ENCODE results near the gene ARIH2. TPM values are rescaled to one million over a fixed set of nuclear protein-coding genes. Genes with fewer than 3 reads are reported as not detected.

ARIH2 gene
- total and polyA plus RNA-seq, 9 of the 15 experiments (the other 6 are each of a cell fraction or from before 2014, with no cell fraction given), result 27.0 to 120 (median 108) TPM

DNA sequence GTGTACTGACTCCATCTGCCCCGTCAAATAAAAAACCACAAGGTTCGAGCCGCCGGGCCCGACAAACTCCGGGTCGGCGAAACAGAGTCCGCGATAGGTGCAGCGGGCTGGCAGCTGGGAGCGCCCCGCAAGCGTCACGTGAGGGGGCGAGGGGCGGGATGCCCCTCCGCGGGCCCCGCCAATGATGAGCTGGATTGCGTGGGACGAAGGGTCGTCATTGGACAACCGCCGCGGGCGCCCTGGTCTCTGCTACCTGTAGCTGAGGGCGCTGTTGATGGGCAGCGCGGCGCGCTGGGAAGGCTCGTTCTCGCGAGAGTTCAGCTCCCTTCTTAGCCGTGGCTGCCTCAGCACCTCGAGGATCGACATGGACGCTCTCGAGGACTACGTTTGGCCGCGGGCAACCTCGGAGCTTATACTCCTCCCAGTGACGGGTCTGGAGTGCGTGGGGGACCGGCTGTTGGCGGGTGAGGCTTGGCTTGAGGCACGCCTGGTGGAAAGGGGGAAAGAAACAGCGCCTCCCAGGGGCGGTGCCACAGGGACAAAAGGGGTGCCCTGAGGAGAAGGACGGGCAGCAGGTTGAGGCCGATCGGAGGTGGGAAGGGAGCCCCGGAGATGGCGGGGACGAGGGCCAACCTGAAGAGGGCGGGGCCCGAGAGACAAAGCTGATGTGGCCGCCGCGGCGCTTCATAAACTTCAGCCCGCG is 88.6 kb downstream of the ARIH2 start, which contains the start of gene WDR6 (continued):
- TF ChIP-seq CBX8 (IDR thresholded peaks at IDR 0.05; ENCODE audit: borderline replicate concordance, extremely low read depth, low read depth, low read length, poor library complexity, severe bottlenecking) (no peak), CEBPG (CRISPR knock-in tag; IDR thresholded peaks at IDR 0.05) (peak; percentile 57; the same call in 1 of the 2 replicates), CEBPG (tag; conservative IDR thresholded peaks at IDR 0.05 in 1 of 2, IDR thresholded peaks at IDR 0.05 in 1 of 2) (no peak), ZNF316 (IDR thresholded peaks at IDR 0.05) (peak; percentile 34; the same call in 1 of the 2 replicates), EP400 (IDR thresholded peaks at IDR 0.05) (peak; percentile 95), BDP1 (IDR thresholded peaks at IDR 0.05; ENCODE audit: insufficient read depth, insufficient read length) (no peak), NFYB (IDR thresholded peaks at IDR 0.05; ENCODE audit: extremely low read depth, insufficient read length) (peak; percentile 80), HDAC1 (IDR thresholded peaks at IDR 0.05) (peak in 1 of 2 experiments; percentile 70; a peak in 2 of 4 replicates), SP2 (IDR thresholded peaks at IDR 0.05; ENCODE audit: extremely low read depth, low read depth, low read length, poor library complexity, severe bottlenecking) (peak; percentile 61)
- TF ChIP-seq, protein P1, sequence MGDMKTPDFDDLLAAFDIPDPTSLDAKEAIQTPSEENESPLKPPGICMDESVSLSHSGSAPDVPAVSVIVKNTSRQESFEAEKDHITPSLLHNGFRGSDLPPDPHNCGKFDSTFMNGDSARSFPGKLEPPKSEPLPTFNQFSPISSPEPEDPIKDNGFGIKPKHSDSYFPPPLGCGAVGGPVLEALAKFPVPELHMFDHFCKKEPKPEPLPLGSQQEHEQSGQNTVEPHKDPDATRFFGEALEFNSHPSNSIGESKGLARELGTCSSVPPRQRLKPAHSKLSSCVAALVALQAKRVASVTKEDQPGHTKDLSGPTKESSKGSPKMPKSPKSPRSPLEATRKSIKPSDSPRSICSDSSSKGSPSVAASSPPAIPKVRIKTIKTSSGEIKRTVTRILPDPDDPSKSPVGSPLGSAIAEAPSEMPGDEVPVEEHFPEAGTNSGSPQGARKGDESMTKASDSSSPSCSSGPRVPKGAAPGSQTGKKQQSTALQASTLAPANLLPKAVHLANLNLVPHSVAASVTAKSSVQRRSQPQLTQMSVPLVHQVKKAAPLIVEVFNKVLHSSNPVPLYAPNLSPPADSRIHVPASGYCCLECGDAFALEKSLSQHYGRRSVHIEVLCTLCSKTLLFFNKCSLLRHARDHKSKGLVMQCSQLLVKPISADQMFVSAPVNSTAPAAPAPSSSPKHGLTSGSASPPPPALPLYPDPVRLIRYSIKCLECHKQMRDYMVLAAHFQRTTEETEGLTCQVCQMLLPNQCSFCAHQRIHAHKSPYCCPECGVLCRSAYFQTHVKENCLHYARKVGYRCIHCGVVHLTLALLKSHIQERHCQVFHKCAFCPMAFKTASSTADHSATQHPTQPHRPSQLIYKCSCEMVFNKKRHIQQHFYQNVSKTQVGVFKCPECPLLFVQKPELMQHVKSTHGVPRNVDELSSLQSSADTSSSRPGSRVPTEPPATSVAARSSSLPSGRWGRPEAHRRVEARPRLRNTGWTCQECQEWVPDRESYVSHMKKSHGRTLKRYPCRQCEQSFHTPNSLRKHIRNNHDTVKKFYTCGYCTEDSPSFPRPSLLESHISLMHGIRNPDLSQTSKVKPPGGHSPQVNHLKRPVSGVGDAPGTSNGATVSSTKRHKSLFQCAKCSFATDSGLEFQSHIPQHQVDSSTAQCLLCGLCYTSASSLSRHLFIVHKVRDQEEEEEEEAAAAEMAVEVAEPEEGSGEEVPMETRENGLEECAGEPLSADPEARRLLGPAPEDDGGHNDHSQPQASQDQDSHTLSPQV (IDR thresholded peaks at IDR 0.05), result peak; percentile 60
- TF ChIP-seq, protein P2, sequence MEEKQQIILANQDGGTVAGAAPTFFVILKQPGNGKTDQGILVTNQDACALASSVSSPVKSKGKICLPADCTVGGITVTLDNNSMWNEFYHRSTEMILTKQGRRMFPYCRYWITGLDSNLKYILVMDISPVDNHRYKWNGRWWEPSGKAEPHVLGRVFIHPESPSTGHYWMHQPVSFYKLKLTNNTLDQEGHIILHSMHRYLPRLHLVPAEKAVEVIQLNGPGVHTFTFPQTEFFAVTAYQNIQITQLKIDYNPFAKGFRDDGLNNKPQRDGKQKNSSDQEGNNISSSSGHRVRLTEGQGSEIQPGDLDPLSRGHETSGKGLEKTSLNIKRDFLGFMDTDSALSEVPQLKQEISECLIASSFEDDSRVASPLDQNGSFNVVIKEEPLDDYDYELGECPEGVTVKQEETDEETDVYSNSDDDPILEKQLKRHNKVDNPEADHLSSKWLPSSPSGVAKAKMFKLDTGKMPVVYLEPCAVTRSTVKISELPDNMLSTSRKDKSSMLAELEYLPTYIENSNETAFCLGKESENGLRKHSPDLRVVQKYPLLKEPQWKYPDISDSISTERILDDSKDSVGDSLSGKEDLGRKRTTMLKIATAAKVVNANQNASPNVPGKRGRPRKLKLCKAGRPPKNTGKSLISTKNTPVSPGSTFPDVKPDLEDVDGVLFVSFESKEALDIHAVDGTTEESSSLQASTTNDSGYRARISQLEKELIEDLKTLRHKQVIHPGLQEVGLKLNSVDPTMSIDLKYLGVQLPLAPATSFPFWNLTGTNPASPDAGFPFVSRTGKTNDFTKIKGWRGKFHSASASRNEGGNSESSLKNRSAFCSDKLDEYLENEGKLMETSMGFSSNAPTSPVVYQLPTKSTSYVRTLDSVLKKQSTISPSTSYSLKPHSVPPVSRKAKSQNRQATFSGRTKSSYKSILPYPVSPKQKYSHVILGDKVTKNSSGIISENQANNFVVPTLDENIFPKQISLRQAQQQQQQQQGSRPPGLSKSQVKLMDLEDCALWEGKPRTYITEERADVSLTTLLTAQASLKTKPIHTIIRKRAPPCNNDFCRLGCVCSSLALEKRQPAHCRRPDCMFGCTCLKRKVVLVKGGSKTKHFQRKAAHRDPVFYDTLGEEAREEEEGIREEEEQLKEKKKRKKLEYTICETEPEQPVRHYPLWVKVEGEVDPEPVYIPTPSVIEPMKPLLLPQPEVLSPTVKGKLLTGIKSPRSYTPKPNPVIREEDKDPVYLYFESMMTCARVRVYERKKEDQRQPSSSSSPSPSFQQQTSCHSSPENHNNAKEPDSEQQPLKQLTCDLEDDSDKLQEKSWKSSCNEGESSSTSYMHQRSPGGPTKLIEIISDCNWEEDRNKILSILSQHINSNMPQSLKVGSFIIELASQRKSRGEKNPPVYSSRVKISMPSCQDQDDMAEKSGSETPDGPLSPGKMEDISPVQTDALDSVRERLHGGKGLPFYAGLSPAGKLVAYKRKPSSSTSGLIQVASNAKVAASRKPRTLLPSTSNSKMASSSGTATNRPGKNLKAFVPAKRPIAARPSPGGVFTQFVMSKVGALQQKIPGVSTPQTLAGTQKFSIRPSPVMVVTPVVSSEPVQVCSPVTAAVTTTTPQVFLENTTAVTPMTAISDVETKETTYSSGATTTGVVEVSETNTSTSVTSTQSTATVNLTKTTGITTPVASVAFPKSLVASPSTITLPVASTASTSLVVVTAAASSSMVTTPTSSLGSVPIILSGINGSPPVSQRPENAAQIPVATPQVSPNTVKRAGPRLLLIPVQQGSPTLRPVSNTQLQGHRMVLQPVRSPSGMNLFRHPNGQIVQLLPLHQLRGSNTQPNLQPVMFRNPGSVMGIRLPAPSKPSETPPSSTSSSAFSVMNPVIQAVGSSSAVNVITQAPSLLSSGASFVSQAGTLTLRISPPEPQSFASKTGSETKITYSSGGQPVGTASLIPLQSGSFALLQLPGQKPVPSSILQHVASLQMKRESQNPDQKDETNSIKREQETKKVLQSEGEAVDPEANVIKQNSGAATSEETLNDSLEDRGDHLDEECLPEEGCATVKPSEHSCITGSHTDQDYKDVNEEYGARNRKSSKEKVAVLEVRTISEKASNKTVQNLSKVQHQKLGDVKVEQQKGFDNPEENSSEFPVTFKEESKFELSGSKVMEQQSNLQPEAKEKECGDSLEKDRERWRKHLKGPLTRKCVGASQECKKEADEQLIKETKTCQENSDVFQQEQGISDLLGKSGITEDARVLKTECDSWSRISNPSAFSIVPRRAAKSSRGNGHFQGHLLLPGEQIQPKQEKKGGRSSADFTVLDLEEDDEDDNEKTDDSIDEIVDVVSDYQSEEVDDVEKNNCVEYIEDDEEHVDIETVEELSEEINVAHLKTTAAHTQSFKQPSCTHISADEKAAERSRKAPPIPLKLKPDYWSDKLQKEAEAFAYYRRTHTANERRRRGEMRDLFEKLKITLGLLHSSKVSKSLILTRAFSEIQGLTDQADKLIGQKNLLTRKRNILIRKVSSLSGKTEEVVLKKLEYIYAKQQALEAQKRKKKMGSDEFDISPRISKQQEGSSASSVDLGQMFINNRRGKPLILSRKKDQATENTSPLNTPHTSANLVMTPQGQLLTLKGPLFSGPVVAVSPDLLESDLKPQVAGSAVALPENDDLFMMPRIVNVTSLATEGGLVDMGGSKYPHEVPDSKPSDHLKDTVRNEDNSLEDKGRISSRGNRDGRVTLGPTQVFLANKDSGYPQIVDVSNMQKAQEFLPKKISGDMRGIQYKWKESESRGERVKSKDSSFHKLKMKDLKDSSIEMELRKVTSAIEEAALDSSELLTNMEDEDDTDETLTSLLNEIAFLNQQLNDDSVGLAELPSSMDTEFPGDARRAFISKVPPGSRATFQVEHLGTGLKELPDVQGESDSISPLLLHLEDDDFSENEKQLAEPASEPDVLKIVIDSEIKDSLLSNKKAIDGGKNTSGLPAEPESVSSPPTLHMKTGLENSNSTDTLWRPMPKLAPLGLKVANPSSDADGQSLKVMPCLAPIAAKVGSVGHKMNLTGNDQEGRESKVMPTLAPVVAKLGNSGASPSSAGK (IDR thresholded peaks at IDR 0.05), result peak; percentile 91
